Stomach (tissue), 9 donors: ENCODE measurements around the gene OR4C6. TPM values are rescaled to one million over a fixed set of nuclear protein-coding genes. Genes with fewer than 3 reads are reported as not detected.

Experiments
- DNase-seq, 2 donors: peaks; one replicate each; pipeline versions ENCODE4 v3.0.0 to v3.0.0-alpha.2; 2013 to 2019
- H3K27ac ChIP-seq, 5 donors: fragments of 200-600 bp in 4 of 5; sonication (generic) in 4 of 5; one replicate each; pipeline ENCODE4 v1.5.1; 2013 to 2019; ENCODE audit warnings: mild to moderate bottlenecking in 1 of 5, moderate library complexity in 1 of 5
- H3K27me3 ChIP-seq, 3 donors: fragments of 200-600 bp; sonication (generic); one replicate each; pipeline ENCODE4 v1.5.1; 2017 to 2019; ENCODE audit warnings: mixed run types in 1 of 3
- H3K36me3 ChIP-seq, 4 donors: fragments of 200-600 bp; sonication (generic); 1 replicate in 3 of 4; 2 replicates in 1 of 4; pipeline ENCODE4 v1.5.1; 2016 to 2019
- H3K4me1 ChIP-seq, 4 donors: fragments of 200-600 bp; sonication (generic); one replicate each; pipeline ENCODE4 v1.5.1; 2016 to 2019
- H3K4me3 ChIP-seq, 4 donors: fragments of 200-600 bp; sonication (generic) in 3 of 4; one replicate each; pipeline ENCODE4 v1.5.1; 2016 to 2019; ENCODE audit warnings: mild to moderate bottlenecking in 1 of 4
- H3K9me3 ChIP-seq, 4 donors: fragments of 200-600 bp; sonication (generic); one replicate each; pipeline ENCODE4 v1.5.1; 2016 to 2019
- EP300 ChIP-seq: sonication (generic); formaldehyde crosslinking; IDR thresholded peaks from one replicate; pipeline ENCODE4 v1.6.1; 2017; ENCODE audit warnings: antibody characterized with exemption
- POLR2A ChIP-seq, 4 donors: fragments of 450-650 bp; IDR thresholded peaks; one replicate each; pipeline ENCODE4 v1.6.1; 2016; ENCODE audit warnings: antibody characterized with exemption in 4 of 4, control low read depth in 2 of 4, mild to moderate bottlenecking in 1 of 4, moderate library complexity in 1 of 4
- POLR2AphosphoS5 ChIP-seq, 3 donors: sonication (generic); formaldehyde crosslinking; IDR thresholded peaks; one replicate each; pipeline ENCODE4 v1.6.1; 2016; ENCODE audit warnings: antibody characterized with exemption in 3 of 3
- WGBS, 5 donors: extraction: QIAGEN DNeasy Blood & Tissue Kit in 3 of 5; methylation state at CpG; one replicate each; pipeline versions ENCODE4 v1.1.5 to v1.1.7; 2013 to 2018; 5-methylcytosine and 5-hydroxymethylcytosine counted together
- intact Hi-C: fragments of 100-400 bp; cut with DNase I; formaldehyde crosslinking; loops from one replicate; pipeline ENCODE4 v1.15.1; 2023; ENCODE audit warnings: low total_unique reads
- polyA plus RNA-seq, 3 donors: library from polyadenylated mRNA; stranded (reverse); fragments of 200-250 nt; gene quantifications; one replicate each; pipeline ENCODE4 v1.2.3, GENCODE V29; 2013
- total RNA-seq, 5 donors: library from RNA; depleted of rRNA; stranded (reverse); fragments of >200 nt; gene quantifications; one replicate each; pipeline versions ENCODE4 v1.1.0 to v1.2.3, GENCODE V29; 2014 to 2016
- TF ChIP-seq, protein P1 (sequence below), 7 experiments: fragments of 450-650 bp in 4 of 7; fragments of 200-600 bp in 3 of 7; sonication (generic) in 3 of 7; IDR thresholded peaks; one replicate each; pipeline ENCODE4 v1.5.1; 2016 to 2019; ENCODE audit warnings: antibody characterized with exemption in 7 of 7, control low read depth in 2 of 7, mild to moderate bottlenecking in 1 of 7
- donor health status: healthy with polysubstance abuse.
- donor health status: Bipolar disorder and iron deficiency.
- donor health status: healthy.

The OR4C6 gene
- total and polyA plus RNA-seq, 8 donors = not detected

- Histone ChIP-seq H3K9me3 (peaks cover 0 to 8% (median 0%) of the 10 kb centered on the region in 4 donors), H3K27me3 (no peaks in the 10 kb centered on the region), H3K36me3 (no peaks in the 10 kb centered on the region), H3K4me3 (no peak overlapping the region), H3K27ac (no peak overlapping the region), H3K4me1 (no peaks in the 10 kb centered on the region)
- no peak for DNase-seq
- 42 to 72% (median 55%) methylated on average over 1 of the region's 1 CpG for WGBS, 5 donors
- TF ChIP-seq POLR2A (IDR thresholded peaks at IDR 0.05) = no peak
- TF ChIP-seq EP300 = no peak
- TF ChIP-seq, protein P1, sequence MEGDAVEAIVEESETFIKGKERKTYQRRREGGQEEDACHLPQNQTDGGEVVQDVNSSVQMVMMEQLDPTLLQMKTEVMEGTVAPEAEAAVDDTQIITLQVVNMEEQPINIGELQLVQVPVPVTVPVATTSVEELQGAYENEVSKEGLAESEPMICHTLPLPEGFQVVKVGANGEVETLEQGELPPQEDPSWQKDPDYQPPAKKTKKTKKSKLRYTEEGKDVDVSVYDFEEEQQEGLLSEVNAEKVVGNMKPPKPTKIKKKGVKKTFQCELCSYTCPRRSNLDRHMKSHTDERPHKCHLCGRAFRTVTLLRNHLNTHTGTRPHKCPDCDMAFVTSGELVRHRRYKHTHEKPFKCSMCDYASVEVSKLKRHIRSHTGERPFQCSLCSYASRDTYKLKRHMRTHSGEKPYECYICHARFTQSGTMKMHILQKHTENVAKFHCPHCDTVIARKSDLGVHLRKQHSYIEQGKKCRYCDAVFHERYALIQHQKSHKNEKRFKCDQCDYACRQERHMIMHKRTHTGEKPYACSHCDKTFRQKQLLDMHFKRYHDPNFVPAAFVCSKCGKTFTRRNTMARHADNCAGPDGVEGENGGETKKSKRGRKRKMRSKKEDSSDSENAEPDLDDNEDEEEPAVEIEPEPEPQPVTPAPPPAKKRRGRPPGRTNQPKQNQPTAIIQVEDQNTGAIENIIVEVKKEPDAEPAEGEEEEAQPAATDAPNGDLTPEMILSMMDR (IDR thresholded peaks at IDR 0.05) = no peak
- no peak for TF ChIP-seq POLR2AphosphoS5 (IDR thresholded peaks at IDR 0.05)
- intact Hi-C loops = no loop called here
Observed at GRCh38 chr11:55652560-55652959, 9.4 kb upstream of the OR4C6 start.

DNA sequence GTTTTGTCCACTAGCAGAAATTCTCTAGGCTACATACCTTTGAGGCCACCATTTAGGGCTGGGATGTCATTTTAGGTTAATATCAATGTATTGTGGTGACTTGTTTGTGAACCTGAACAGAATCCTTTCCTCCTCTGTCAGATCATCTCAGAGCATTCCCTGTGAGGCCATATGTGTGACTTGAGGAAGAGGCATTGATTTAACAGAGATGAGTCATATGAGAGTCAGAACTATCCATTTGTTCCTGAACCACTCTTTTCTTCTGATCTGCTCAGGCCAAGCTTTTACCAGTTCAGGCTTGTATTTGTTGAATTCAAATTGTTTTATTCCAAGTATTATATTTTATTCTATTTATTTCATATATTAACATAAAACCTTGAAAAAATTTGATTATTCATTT lies 6.9 kb upstream of the OR4C6 start:
- Histone ChIP-seq H3K27ac (no peak overlapping the region), H3K27me3 (no peaks in the 10 kb centered on the region), H3K36me3 (no peaks in the 10 kb centered on the region), H3K4me1 (no peaks in the 10 kb centered on the region), H3K4me3 (no peak overlapping the region), H3K9me3 (peaks cover 0 to 15% (median 0%) of the 10 kb centered on the region in 4 donors)
- no peak for TF ChIP-seq EP300
- intact Hi-C loops = no loop called here
- DNase-seq = no peak

DNA sequence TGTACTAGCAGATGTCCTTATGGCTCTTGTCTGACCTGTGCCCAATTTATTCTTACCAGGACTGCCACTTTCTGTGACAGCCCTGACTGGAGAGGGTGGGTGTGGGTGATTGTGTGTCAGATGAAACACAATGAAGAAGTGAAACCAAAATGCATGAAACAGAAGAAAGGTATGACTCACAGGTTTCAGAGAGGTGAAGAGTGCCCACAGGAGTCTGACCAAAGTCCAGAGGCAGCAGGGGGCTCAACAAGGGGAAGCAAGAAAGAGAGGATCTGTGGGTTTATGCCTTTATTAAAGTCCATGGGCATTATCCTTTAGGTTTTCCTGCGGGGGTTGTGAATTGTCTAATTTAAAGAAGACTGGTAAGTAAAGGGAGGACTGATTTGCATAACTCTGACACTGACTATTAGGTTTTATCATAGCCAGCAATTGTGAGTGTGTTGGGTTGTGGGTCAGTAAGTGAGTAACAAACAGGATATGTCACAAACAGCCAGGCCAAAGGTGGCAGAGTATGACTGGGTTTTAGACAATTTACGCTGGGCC lies 3.9 kb upstream of the OR4C6 start:
- H3K4me1 ChIP-seq = no peaks in the 10 kb centered on the region
- DNase-seq = no peak
- H3K27me3 ChIP-seq = no peaks in the 10 kb centered on the region
- H3K27ac ChIP-seq = no peak overlapping the region
- H3K9me3 ChIP-seq = peaks cover 0 to 15% (median 0%) of the 10 kb centered on the region in 4 donors
- no peak overlapping the region for H3K4me3 ChIP-seq
- no peaks in the 10 kb centered on the region for H3K36me3 ChIP-seq
- TF ChIP-seq, protein P1 (IDR thresholded peaks at IDR 0.05) = no peak
- TF ChIP-seq EP300 (no peak), POLR2AphosphoS5 (IDR thresholded peaks at IDR 0.05) (no peak), POLR2A (IDR thresholded peaks at IDR 0.05) (no peak)
- intact Hi-C loops = no loop called here
- WGBS, 5 donors = 77 to 90% (median 84%) methylated on average over 2 of the region's 2 CpGs

DNA sequence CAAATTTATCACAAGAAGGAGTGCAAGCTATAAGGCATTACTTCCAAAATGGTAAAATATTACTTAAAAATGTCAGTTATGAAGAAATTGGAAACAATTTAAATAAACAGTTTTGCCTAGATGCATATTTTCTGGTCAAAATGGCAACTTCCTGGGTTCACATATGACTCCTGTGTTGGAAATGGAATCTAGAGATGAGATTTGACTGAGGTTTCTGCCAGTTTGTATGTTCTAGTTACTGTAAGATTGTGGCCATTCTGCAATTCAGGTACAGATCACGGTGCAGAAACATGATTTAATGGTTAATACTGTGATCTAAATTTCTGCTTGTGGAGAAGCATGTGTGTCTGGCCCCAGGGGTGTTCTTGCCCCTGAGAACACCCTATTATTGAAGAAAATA lies 3.4 kb upstream of the OR4C6 start:
- no peak for DNase-seq
- Histone ChIP-seq H3K4me1 (no peaks in the 10 kb centered on the region), H3K27ac (no peak overlapping the region), H3K4me3 (no peak overlapping the region), H3K9me3 (peaks cover 0 to 15% (median 0%) of the 10 kb centered on the region in 4 donors), H3K27me3 (no peaks in the 10 kb centered on the region), H3K36me3 (no peaks in the 10 kb centered on the region)
- 40 to 73% (median 52%) methylated on average over 1 of the region's 1 CpG for WGBS, 5 donors
- TF ChIP-seq POLR2A (IDR thresholded peaks at IDR 0.05) = no peak
- TF ChIP-seq, protein P1 (IDR thresholded peaks at IDR 0.05) = no peak
- no peak for TF ChIP-seq POLR2AphosphoS5 (IDR thresholded peaks at IDR 0.05)
- TF ChIP-seq EP300 = no peak
- intact Hi-C loops = no loop called here

GRCh38 chr11:55669376-55669775 lies 7.4 kb downstream of the OR4C6 start:
- no peaks in the 10 kb centered on the region for H3K27me3 ChIP-seq
- H3K27ac ChIP-seq = no peak overlapping the region
- DNase-seq = no peak
- 42 to 78% (median 44%) methylated on average over 1 to 2 of the region's 2 CpGs for WGBS, 5 donors
- H3K4me1 ChIP-seq = no peaks in the 10 kb centered on the region
- H3K36me3 ChIP-seq = no peaks in the 10 kb centered on the region
- intact Hi-C loops = no loop called here
- TF ChIP-seq, protein P1 (IDR thresholded peaks at IDR 0.05) = no peak
- TF ChIP-seq POLR2AphosphoS5 (IDR thresholded peaks at IDR 0.05) (no peak), EP300 (no peak), POLR2A (IDR thresholded peaks at IDR 0.05) (no peak)
- H3K9me3 ChIP-seq = peaks cover 0 to 8% (median 0%) of the 10 kb centered on the region in 4 donors
- H3K4me3 ChIP-seq = no peak overlapping the region
